Measurements from ENCODE around the gene PPM1J. TPM values are rescaled to one million over a fixed set of nuclear protein-coding genes. Genes with fewer than 3 reads are reported as not detected.

Gene PPM1J
- total and polyA plus RNA-seq, 2 donors from 2014 or later: 2.0 to 3.4 TPM

DNA sequence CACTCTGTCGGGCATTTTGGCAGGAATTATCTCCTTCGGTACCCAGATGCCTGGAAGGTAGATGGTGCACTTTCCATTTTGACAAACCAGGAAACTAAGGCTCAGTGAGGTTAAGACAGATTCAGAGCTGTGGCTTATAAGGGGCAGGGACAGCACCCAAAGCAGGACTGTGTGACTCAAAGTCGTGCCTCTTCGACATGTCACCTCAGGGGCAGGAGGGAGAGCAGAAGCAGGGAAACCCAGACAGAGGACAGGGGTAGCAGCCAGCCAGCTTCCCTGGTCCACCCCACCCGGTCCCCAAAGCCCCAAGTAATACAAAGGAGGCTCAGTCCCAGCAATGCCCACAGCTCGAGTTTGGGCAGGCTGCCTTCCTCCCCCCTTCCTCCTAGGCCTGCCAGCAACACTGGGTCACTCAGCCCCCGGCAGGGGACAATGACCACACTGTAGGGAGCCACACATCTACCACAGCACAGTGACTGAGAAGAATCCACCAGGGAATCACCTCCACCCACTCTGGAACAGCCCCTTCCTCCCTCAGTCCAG is 10.7 kb downstream of the PPM1J start:
- Histone ChIP-seq H3K27me3 (ENCODE audit: control insufficient read depth, insufficient read depth, low read length) (no peaks in the 10 kb centered on the region), H3K9ac (ENCODE audit: low read length in 3 of 3) (peak overlapping the region; percentile 2 to 77 (median 28)), H3K4me1 (ENCODE audit: control insufficient read depth in 2 of 3, insufficient read depth in 2 of 3, low read depth in 1 of 3, low read length in 3 of 3) (peaks cover 0 to 62% (median 47%) of the 10 kb centered on the region in 3 donors), H3K27ac (ENCODE audit: low read depth in 2 of 2, low read length in 2 of 2) (peak overlapping the region; percentile 74 to 96), H3K9me3 (ENCODE audit: control insufficient read depth in 2 of 3, insufficient read depth in 1 of 3, low read length in 3 of 3) (no peaks in the 10 kb centered on the region), H3K4me3 (ENCODE audit: low read length in 3 of 3) (peak overlapping the region; percentile 5 to 84 (median 66)), H3K36me3 (ENCODE audit: control insufficient read depth in 2 of 3, insufficient read depth in 3 of 3, low read length in 3 of 3) (peaks cover 0 to 29% (median 6%) of the 10 kb centered on the region in 3 donors)
- TF ChIP-seq, protein P1, sequence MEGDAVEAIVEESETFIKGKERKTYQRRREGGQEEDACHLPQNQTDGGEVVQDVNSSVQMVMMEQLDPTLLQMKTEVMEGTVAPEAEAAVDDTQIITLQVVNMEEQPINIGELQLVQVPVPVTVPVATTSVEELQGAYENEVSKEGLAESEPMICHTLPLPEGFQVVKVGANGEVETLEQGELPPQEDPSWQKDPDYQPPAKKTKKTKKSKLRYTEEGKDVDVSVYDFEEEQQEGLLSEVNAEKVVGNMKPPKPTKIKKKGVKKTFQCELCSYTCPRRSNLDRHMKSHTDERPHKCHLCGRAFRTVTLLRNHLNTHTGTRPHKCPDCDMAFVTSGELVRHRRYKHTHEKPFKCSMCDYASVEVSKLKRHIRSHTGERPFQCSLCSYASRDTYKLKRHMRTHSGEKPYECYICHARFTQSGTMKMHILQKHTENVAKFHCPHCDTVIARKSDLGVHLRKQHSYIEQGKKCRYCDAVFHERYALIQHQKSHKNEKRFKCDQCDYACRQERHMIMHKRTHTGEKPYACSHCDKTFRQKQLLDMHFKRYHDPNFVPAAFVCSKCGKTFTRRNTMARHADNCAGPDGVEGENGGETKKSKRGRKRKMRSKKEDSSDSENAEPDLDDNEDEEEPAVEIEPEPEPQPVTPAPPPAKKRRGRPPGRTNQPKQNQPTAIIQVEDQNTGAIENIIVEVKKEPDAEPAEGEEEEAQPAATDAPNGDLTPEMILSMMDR (IDR thresholded peaks at IDR 0.05; ENCODE audit: borderline replicate concordance, extremely low read depth, insufficient read depth): no peak
- intact Hi-C loops (cut with DNase I): no loop called here
- no peak for FAIRE-seq
- no peak for DNase-seq

DNA sequence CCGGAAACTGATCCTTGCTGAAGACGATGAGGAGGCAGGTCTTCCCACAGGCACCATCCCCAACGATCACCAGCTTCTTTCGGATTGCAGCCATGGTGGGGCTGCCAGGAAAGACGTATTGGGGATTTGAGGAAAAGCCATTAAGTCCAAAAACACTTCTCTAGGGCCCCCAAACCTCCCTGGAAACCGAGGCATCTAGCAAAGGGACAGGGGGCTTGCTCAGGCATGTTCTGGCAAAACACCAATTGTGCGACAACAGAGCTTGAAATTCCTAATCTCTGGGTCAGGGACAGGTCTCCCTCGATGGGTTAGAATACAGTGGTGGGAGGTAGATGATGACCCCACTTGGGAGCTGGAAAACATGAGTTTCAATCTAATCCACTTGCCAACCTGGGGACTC is 11.4 kb downstream of the PPM1J start:
- Histone ChIP-seq H3K36me3 (ENCODE audit: control insufficient read depth in 2 of 3, insufficient read depth in 3 of 3, low read length in 3 of 3) (peaks cover 0 to 29% (median 7%) of the 10 kb centered on the region in 3 donors), H3K9me3 (ENCODE audit: control insufficient read depth in 2 of 3, insufficient read depth in 1 of 3, low read length in 3 of 3) (no peaks in the 10 kb centered on the region), H3K4me3 (ENCODE audit: low read length in 3 of 3) (peak overlapping the region in 1 of 3 donors; percentile 84), H3K27me3 (ENCODE audit: control insufficient read depth, insufficient read depth, low read length) (no peaks in the 10 kb centered on the region), H3K9ac (ENCODE audit: low read length in 3 of 3) (no peak overlapping the region), H3K4me1 (ENCODE audit: control insufficient read depth in 2 of 3, insufficient read depth in 2 of 3, low read depth in 1 of 3, low read length in 3 of 3) (peaks cover 0 to 66% (median 53%) of the 10 kb centered on the region in 3 donors), H3K27ac (ENCODE audit: low read depth in 2 of 2, low read length in 2 of 2) (peak overlapping the region; percentile 74 to 96)
- DNase-seq (peak in 2 of 5 donors; percentile 21 to 43), FAIRE-seq (no peak)
- TF ChIP-seq, protein P1 (IDR thresholded peaks at IDR 0.05; ENCODE audit: borderline replicate concordance, extremely low read depth, insufficient read depth): no peak
- intact Hi-C loops (cut with DNase I): no loop called here

DNA sequence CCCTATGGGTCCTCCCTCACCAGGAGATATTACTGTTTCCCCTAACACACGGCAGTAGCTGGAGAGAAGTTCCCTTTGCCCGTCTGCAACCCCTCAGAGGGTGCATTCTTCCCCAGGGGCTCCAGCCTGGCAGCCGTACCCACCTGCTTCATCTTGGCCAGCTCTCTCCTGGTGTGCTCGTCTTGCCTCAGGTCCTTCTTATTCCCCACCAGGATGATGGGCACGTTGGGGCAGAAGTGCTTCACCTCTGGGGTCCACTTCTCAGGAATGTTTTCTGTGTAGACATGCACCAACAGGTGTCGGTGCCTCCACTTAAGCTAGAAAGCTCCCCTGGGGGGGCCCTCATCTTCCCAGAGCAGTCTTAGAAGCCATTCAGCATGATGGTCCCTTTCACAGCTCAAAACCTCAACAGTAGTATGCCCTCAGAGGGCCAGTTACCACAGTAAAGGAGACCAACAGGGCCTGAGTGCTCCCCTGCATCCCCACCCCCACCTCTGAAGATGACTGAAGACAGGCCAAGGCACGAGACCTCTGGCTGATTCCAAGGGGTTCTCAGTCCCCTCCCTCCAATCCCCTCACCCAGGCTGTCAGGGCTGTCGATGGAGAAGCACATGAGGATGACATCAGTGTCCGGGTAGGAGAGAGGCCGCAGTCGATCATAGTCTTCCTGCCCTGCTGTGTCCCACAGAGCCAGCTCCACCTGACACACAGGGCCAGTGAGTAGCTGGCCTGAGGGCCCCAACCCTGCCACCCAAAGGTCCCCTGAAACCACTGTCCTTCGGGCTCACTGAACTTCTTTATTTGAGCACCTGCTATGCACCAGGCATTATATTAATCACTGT is 12.5 kb downstream of the PPM1J start:
- Histone ChIP-seq H3K36me3 (ENCODE audit: control insufficient read depth in 2 of 3, insufficient read depth in 3 of 3, low read length in 3 of 3) (peaks cover 0 to 29% (median 7%) of the 10 kb centered on the region in 3 donors), H3K9me3 (ENCODE audit: control insufficient read depth in 2 of 3, insufficient read depth in 1 of 3, low read length in 3 of 3) (no peaks in the 10 kb centered on the region), H3K9ac (ENCODE audit: low read length in 3 of 3) (peak overlapping the region in 1 of 3 donors; percentile 59), H3K4me3 (ENCODE audit: low read length in 3 of 3) (no peak overlapping the region), H3K4me1 (ENCODE audit: control insufficient read depth in 2 of 3, insufficient read depth in 2 of 3, low read depth in 1 of 3, low read length in 3 of 3) (peaks cover 0 to 71% (median 60%) of the 10 kb centered on the region in 3 donors), H3K27ac (ENCODE audit: low read depth in 2 of 2, low read length in 2 of 2) (peak overlapping the region in 1 of 2 donors; percentile 25), H3K27me3 (ENCODE audit: control insufficient read depth, insufficient read depth, low read length) (no peaks in the 10 kb centered on the region)
- peak in 1 of 5 donors; percentile 46 for DNase-seq
- no peak for FAIRE-seq
- TF ChIP-seq, protein P1 (IDR thresholded peaks at IDR 0.05; ENCODE audit: borderline replicate concordance, extremely low read depth, insufficient read depth): no peak
- intact Hi-C loops (cut with DNase I): no loop called here

All from kidney (tissue), 14 donors.